IMR-90 (cell line): ENCODE data around the gene CACNA2D1. TPM values are rescaled to one million over a fixed set of nuclear protein-coding genes. Genes with fewer than 3 reads are reported as not detected.

Experiments used
- ATAC-seq: fragments of 200-7000 bp; cut with Tn5 transposase; 2 replicates; pipeline ENCODE4 v1.9.1; 2020; ENCODE audit warnings: low read depth, mild to moderate bottlenecking, moderate library complexity
- BruUV-seq: library from RNA; stranded (reverse); fragments of 400-500 nt; replicated peaks from 2 replicates; lab custom pipeline; 2021; lab: Mats Ljungman, UMichigan
- CTCF ChIA-PET: fragments of 300-600 bp; formaldehyde crosslinking; extraction: SDS; loops from one replicate; lab custom pipeline; 2021; ENCODE audit warnings: antibody characterized with exemption; lab: Yijun Ruan, JAX
- POLR2A ChIA-PET: fragments of 300-600 bp; sonication (Branson Sonifier 250); formaldehyde crosslinking; loops from one replicate; lab custom pipeline; 2022; ENCODE audit warnings: antibody characterized with exemption; ENCODE audit not compliant: unreplicated experiment; lab: Charles Lee
- DNase-seq: peaks from one replicate; pipeline ENCODE4 v3.0.0; 2013
- H2AFZ ChIP-seq: replicated peaks from 2 replicates; pipeline ENCODE3; 2013; ENCODE audit warnings: low read length, mild to moderate bottlenecking; ENCODE audit not compliant: poor library complexity
- H2AK5ac ChIP-seq: 2 replicates; pipeline ENCODE4 v1.6.1; 2013; ENCODE audit warnings: low read depth, low read length, inconsistent platforms
- H2AK9ac ChIP-seq: replicated peaks from 2 replicates; pipeline ENCODE3; 2013; ENCODE audit warnings: mild to moderate bottlenecking, low read depth, low read length, moderate library complexity; ENCODE audit not compliant: poor library complexity
- H2BK120ac ChIP-seq: 2 replicates; pipeline ENCODE4 v1.6.1; 2013; ENCODE audit warnings: low read depth, low read length, inconsistent platforms
- H2BK15ac ChIP-seq: 3 replicates; pipeline ENCODE4 v1.6.1; 2013; ENCODE audit warnings: low read depth, low read length, inconsistent platforms
- H2BK20ac ChIP-seq: 2 replicates; pipeline ENCODE4 v1.6.1; 2013; ENCODE audit warnings: low read depth, mild to moderate bottlenecking, inconsistent platforms, low read length, moderate library complexity
- H2BK5ac ChIP-seq: 2 replicates; pipeline ENCODE4 v1.6.1; 2013; ENCODE audit warnings: mild to moderate bottlenecking, low read depth, low read length, inconsistent platforms; ENCODE audit not compliant: poor library complexity, severe bottlenecking
- H3K14ac ChIP-seq: replicated peaks from 2 replicates; pipeline ENCODE4 v1.6.1; 2013; ENCODE audit warnings: low read depth, low read length, inconsistent platforms
- H3K18ac ChIP-seq: 2 replicates; pipeline ENCODE4 v1.6.1; 2013; ENCODE audit warnings: low read depth, low read length, control low read depth
- H3K23ac ChIP-seq: 2 replicates; pipeline ENCODE4 v1.6.1; 2013; ENCODE audit warnings: low read depth, low read length, inconsistent platforms
- H3K27ac ChIP-seq: 2 replicates; pipeline ENCODE4 v1.5.1; 2013; ENCODE audit warnings: mild to moderate bottlenecking, control low read depth, low read length; ENCODE audit not compliant: insufficient read depth
- H3K27me3 ChIP-seq: 2 replicates; pipeline ENCODE4 v1.6.1; 2013; ENCODE audit warnings: low read length; ENCODE audit not compliant: control insufficient read depth, insufficient read depth
- H3K36me3 ChIP-seq: 2 replicates; pipeline ENCODE4 v1.6.1; 2013; ENCODE audit warnings: low read length, mixed read lengths; ENCODE audit not compliant: control insufficient read depth, insufficient read depth
- H3K4ac ChIP-seq: 2 replicates; pipeline ENCODE4 v1.6.1; 2013; ENCODE audit warnings: low read depth, low read length, inconsistent platforms
- H3K4me1 ChIP-seq: 2 replicates; pipeline ENCODE4 v1.6.1; 2013; ENCODE audit warnings: low read length, mixed read lengths; ENCODE audit not compliant: control insufficient read depth, insufficient read depth
- H3K4me2 ChIP-seq: 2 replicates; pipeline ENCODE4 v1.6.1; 2013; ENCODE audit warnings: low read depth, mild to moderate bottlenecking, control low read depth, low read length, moderate library complexity
- H3K4me3 ChIP-seq: 2 replicates; pipeline ENCODE4 v1.5.1; 2013; ENCODE audit warnings: low read depth, mild to moderate bottlenecking, control low read depth, low read length, moderate library complexity; ENCODE audit not compliant: insufficient read depth
- H3K56ac ChIP-seq: 2 replicates; pipeline ENCODE4 v1.6.1; 2013; ENCODE audit warnings: low read length, inconsistent platforms; ENCODE audit not compliant: insufficient read depth; ENCODE audit errors: extremely low read depth
- H3K79me1 ChIP-seq, 2 experiments: 2 replicates each; pipeline ENCODE4 v1.6.1; 2013; ENCODE audit warnings: low read length in 2 of 2, inconsistent platforms in 1 of 2, low read depth in 1 of 2
- H3K9ac ChIP-seq: 2 replicates; pipeline ENCODE4 v1.6.1; 2013; ENCODE audit warnings: low read depth, low read length, control low read depth
- H3K9me1 ChIP-seq: 2 replicates; pipeline ENCODE4 v1.6.1; 2013; ENCODE audit warnings: low read length, inconsistent platforms; ENCODE audit not compliant: insufficient read depth
- H3K9me3 ChIP-seq: 2 replicates; pipeline ENCODE4 v1.6.1; 2013; ENCODE audit warnings: low read length; ENCODE audit not compliant: control insufficient read depth, insufficient read depth
- H4K20me1 ChIP-seq: 2 replicates; pipeline ENCODE4 v1.6.1; 2013; ENCODE audit warnings: low read length, inconsistent platforms; ENCODE audit not compliant: insufficient read depth
- H4K5ac ChIP-seq: 2 replicates; pipeline ENCODE4 v1.6.1; 2013; ENCODE audit warnings: mild to moderate bottlenecking, low read depth, low read length, control low read depth
- H4K8ac ChIP-seq, 2 experiments: 2 replicates each; pipeline ENCODE4 v1.6.1; 2013; ENCODE audit warnings: low read depth in 2 of 2, low read length in 2 of 2, control low read depth in 1 of 2, inconsistent platforms in 1 of 2
- H4K91ac ChIP-seq: 2 replicates; pipeline ENCODE4 v1.6.1; 2013; ENCODE audit warnings: low read depth, low read length, inconsistent platforms; ENCODE audit not compliant: insufficient read depth
- BHLHE40 ChIP-seq: fragments of 150-350 bp; IDR thresholded peaks from 2 replicates; pipeline ENCODE4 v1.6.1; 2016; ENCODE audit warnings: mild to moderate bottlenecking, low read depth, low read length
- CEBPB ChIP-seq: IDR thresholded peaks from 2 replicates; pipeline ENCODE4 v1.6.1; 2012; ENCODE audit warnings: low read depth, low read length, improper control_type of control experiment
- FOS ChIP-seq: fragments of 150-350 bp; IDR thresholded peaks from 2 replicates; pipeline ENCODE4 v1.6.1; 2016; ENCODE audit warnings: low read depth, low read length
- MAFK ChIP-seq: IDR thresholded peaks from 2 replicates; pipeline ENCODE4 v1.6.1; 2012; ENCODE audit warnings: low read depth, low read length, improper control_type of control experiment
- MAZ ChIP-seq: IDR thresholded peaks from 2 replicates; pipeline ENCODE4 v1.6.1; 2012; ENCODE audit warnings: low read depth, mild to moderate bottlenecking, low read length, improper control_type of control experiment, moderate library complexity, borderline replicate concordance
- POLR2A ChIP-seq: IDR thresholded peaks from 2 replicates; pipeline ENCODE4 v1.6.1; 2012; ENCODE audit warnings: mild to moderate bottlenecking, low read depth, low read length
- RAD21 ChIP-seq: IDR thresholded peaks from 2 replicates; pipeline ENCODE4 v1.6.1; 2012; ENCODE audit warnings: low read length, improper control_type of control experiment
- RCOR1 ChIP-seq: IDR thresholded peaks from 2 replicates; pipeline ENCODE4 v1.6.1; 2012; ENCODE audit warnings: mild to moderate bottlenecking, low read length, improper control_type of control experiment; ENCODE audit not compliant: insufficient replicate concordance
- SMC3 ChIP-seq: fragments of 150-350 bp; IDR thresholded peaks from 2 replicates; pipeline ENCODE4 v1.6.1; 2016; ENCODE audit warnings: low read depth, mild to moderate bottlenecking, antibody characterized with exemption, low read length, moderate library complexity
- WGBS, 2 experiments: methylation state at CpG; one replicate each; pipeline versions ENCODE4 v1.1.5 to v1.1.7; 2013; ENCODE audit warnings: missing lambda C conversion rate in 2 of 2; ENCODE audit not compliant: insufficient read length in 1 of 2; ENCODE audit errors: extremely low coverage in 2 of 2; 5-methylcytosine and 5-hydroxymethylcytosine counted together
- dilution Hi-C: fragments of 300-500 bp; cut with HindIII; formaldehyde crosslinking; loops from one replicate; pipeline ENCODE4 v1.14.3; 2018; ENCODE audit warnings: low sequenced_read_pairs; ENCODE audit not compliant: unreplicated experiment
- in situ Hi-C: fragments of 300-500 bp; cut with MboI; formaldehyde crosslinking; loops from 3 replicates; pipeline ENCODE4 v1.14.3; 2019; ENCODE audit warnings: low sequenced_read_pairs, inconsistent platforms, mixed read lengths
- intact Hi-C: fragments of 100-400 bp; cut with micrococcal nuclease; formaldehyde crosslinking; loops from 2 replicates; pipeline ENCODE4 v1.10.0; 2022
- polyA plus RNA-seq, 3 experiments: library from polyadenylated mRNA; depleted of rRNA; stranded (reverse); fragments of >200 nt; gene quantifications; 2 replicates each; pipeline ENCODE4 v1.2.3, GENCODE V29; 2012; ENCODE audit warnings: low replicate concordance in 1 of 3
- total RNA-seq: library from RNA; depleted of rRNA; stranded (reverse); fragments of >200 nt; gene quantifications from 2 replicates; pipeline ENCODE4 v1.2.3, GENCODE V29; 2012

CACNA2D1 gene
- total and polyA plus RNA-seq, 2 of the 4 experiments (the other 2 are of a cell fraction) = 5.8 to 21.9 TPM

DNA sequence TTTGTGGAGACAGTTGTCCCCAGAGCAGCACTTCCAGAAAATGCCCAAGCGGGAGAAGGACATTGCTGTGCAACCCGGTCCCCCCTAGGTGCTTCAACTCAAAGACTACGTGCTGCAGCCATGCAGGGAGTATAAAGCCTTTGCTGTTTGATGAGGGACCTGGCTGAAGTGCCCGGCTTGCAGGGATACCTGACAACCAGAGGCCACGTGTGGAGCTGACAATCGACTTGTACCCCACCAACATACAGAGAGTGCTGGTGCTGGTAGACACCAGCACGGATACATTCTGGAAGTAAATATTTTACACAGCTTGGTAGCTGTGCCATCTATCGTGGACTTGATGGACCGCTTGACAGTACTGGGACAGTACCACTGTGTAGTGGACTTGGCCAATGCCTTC lies 240.6 kb downstream of the CACNA2D1 start:
- no peak overlapping the region for H3K4me2 ChIP-seq
- H2BK5ac ChIP-seq = no peak overlapping the region
- no peak overlapping the region for H4K5ac ChIP-seq
- no peak overlapping the region for H3K4ac ChIP-seq
- ATAC-seq = no peak
- peaks cover 0 to 12% of the 10 kb centered on the region in 2 experiments; a peak in 3 of 4 replicates for H3K79me1 ChIP-seq
- H3K9me1 ChIP-seq = peaks cover 9% of the 10 kb centered on the region
- H4K91ac ChIP-seq = no peak overlapping the region
- DNase-seq = no peak
- intact Hi-C loops = no loop called here
- H3K9ac ChIP-seq = no peak overlapping the region
- TF ChIP-seq FOS = no peak
- no peak for TF ChIP-seq POLR2A
- no peak for TF ChIP-seq MAZ
- TF ChIP-seq RCOR1 = no peak
- no peak for TF ChIP-seq RAD21
- TF ChIP-seq SMC3 = no peak
- no peak for TF ChIP-seq BHLHE40
- no peak for TF ChIP-seq MAFK
- TF ChIP-seq CEBPB = no peak
- H3K4me1 ChIP-seq = peaks cover 3% of the 10 kb centered on the region
- H2BK20ac ChIP-seq = no peak overlapping the region
- H2AK5ac ChIP-seq = no peak overlapping the region
- in situ Hi-C loops = no loop called here
- no peaks in the 10 kb centered on the region for H3K36me3 ChIP-seq
- no peaks in the 10 kb centered on the region for H3K9me3 ChIP-seq
- ChIA-PET POLR2A (no interaction called here), CTCF (no interaction called here)
- dilution Hi-C loops = no loop called here
- H3K27me3 ChIP-seq = no peaks in the 10 kb centered on the region
- H2AFZ ChIP-seq = no peak overlapping the region
- H3K4me3 ChIP-seq = no peak overlapping the region
- no peak overlapping the region for H2BK15ac ChIP-seq
- 94% methylated on average over 3 of the region's 9 CpGs; no CpG with 5 or more reads in 1 of the 2 experiments for WGBS, 2 experiments
- H3K23ac ChIP-seq = no peak overlapping the region
- no TSS peak for BruUV-seq
- no peak overlapping the region for H2AK9ac ChIP-seq
- H3K56ac ChIP-seq = no peak overlapping the region
- no peak overlapping the region for H4K8ac ChIP-seq
- H3K14ac ChIP-seq = no peak overlapping the region
- no peak overlapping the region for H3K18ac ChIP-seq
- H4K20me1 ChIP-seq = no peaks in the 10 kb centered on the region
- no peak overlapping the region for H2BK120ac ChIP-seq
- H3K27ac ChIP-seq = no peak overlapping the region
